Peyer's patch (tissue), 4 donors: ENCODE results near the gene CDC20B. TPM values are rescaled to one million over a fixed set of nuclear protein-coding genes. Genes with fewer than 3 reads are reported as not detected.

ENCODE experiments used
- DNase-seq, 3 donors: peaks; one replicate each; pipeline ENCODE4 v3.0.0-alpha.2; 2017 to 2019
- H3K27ac ChIP-seq, 4 donors: fragments of 200-600 bp; sonication (generic); one replicate each; pipeline ENCODE4 v1.5.1; 2016 to 2019
- H3K27me3 ChIP-seq, 2 donors: fragments of 200-600 bp; sonication (generic); one replicate each; pipeline ENCODE4 v1.5.1; 2019
- H3K36me3 ChIP-seq, 3 donors: fragments of 200-600 bp; sonication (generic); one replicate each; pipeline ENCODE4 v1.5.1; 2016 to 2019
- H3K4me1 ChIP-seq, 4 donors: fragments of 200-600 bp; sonication (generic); one replicate each; pipeline ENCODE4 v1.5.1; 2016 to 2019
- H3K4me3 ChIP-seq, 4 donors: fragments of 200-600 bp; sonication (generic); 1 replicate in 3 of 4; 2 replicates in 1 of 4; pipeline ENCODE4 v1.5.1; 2016 to 2019; ENCODE audit warnings: mild to moderate bottlenecking in 1 of 4
- H3K9me3 ChIP-seq, 4 donors: fragments of 200-600 bp; sonication (generic); one replicate each; pipeline ENCODE4 v1.5.1; 2016 to 2019; ENCODE audit warnings: mild to moderate bottlenecking in 1 of 4
- CTCF ChIP-seq, 6 experiments: fragments of 450-650 bp in 4 of 6; fragments of 200-600 bp in 2 of 6; sonication (generic) in 1 of 6; IDR thresholded peaks; one replicate each; pipeline ENCODE4 v1.5.1; 2017 to 2019; ENCODE audit warnings: antibody characterized with exemption in 6 of 6, mild to moderate bottlenecking in 3 of 6, moderate library complexity in 1 of 6
- POLR2A ChIP-seq, 2 donors: fragments of 450-650 bp; IDR thresholded peaks; one replicate each; pipeline ENCODE4 v1.5.1; 2017; ENCODE audit warnings: antibody characterized with exemption in 2 of 2, mild to moderate bottlenecking in 2 of 2, moderate library complexity in 2 of 2
- total RNA-seq, 4 donors: library from RNA; depleted of rRNA; stranded (reverse); fragments of >200 nt; gene quantifications; one replicate each; pipeline ENCODE4 v1.1.0, GENCODE V29; 2016

CDC20B gene
- total RNA-seq, 4 donors from 2014 or later, result not detected

- no peaks in the 10 kb centered on the region for H3K36me3 ChIP-seq
- no peaks in the 10 kb centered on the region for H3K9me3 ChIP-seq
- H3K27me3 ChIP-seq, result peaks cover 0 to 17% of the 10 kb centered on the region in 2 donors
- TF ChIP-seq CTCF (IDR thresholded peaks at IDR 0.05) (no peak), POLR2A (IDR thresholded peaks at IDR 0.05) (no peak)
- no peak overlapping the region for H3K4me3 ChIP-seq
- no peak overlapping the region for H3K27ac ChIP-seq
- peaks cover 0 to 13% (median 7%) of the 10 kb centered on the region in 4 donors for H3K4me1 ChIP-seq
- no peak for DNase-seq
Observed at GRCh38 chr5:55180016-55180415, 7.0 kb upstream of the CDC20B start.

- peaks cover 0 to 24% of the 10 kb centered on the region in 2 donors for H3K27me3 ChIP-seq
- TF ChIP-seq CTCF (IDR thresholded peaks at IDR 0.05) (no peak), POLR2A (IDR thresholded peaks at IDR 0.05) (no peak)
- H3K4me3 ChIP-seq, result no peak overlapping the region
- no peak for DNase-seq
- no peaks in the 10 kb centered on the region for H3K9me3 ChIP-seq
- no peak overlapping the region for H3K27ac ChIP-seq
- no peaks in the 10 kb centered on the region for H3K36me3 ChIP-seq
- peaks cover 0 to 30% (median 12%) of the 10 kb centered on the region in 4 donors for H3K4me1 ChIP-seq
Observed at GRCh38 chr5:55177078-55177477, 4.1 kb upstream of the CDC20B start.

- Histone ChIP-seq H3K9me3 (no peaks in the 10 kb centered on the region), H3K27ac (no peak overlapping the region), H3K27me3 (peaks cover 0 to 24% of the 10 kb centered on the region in 2 donors), H3K36me3 (no peaks in the 10 kb centered on the region), H3K4me1 (peaks cover 0 to 30% (median 12%) of the 10 kb centered on the region in 4 donors), H3K4me3 (peak overlapping the region in 2 of 4 donors; percentile 38 to 45)
- peak in 2 of 3 donors; percentile 50 to 75 for DNase-seq
- TF ChIP-seq CTCF (IDR thresholded peaks at IDR 0.05) (peak in 3 of 6 experiments; percentile 50 to 67 (median 59)), POLR2A (IDR thresholded peaks at IDR 0.05) (no peak)
Observed at GRCh38 chr5:55176176-55176818, 3.3 kb upstream of the CDC20B start.

GRCh38 chr5:55175781-55176175 is 2.8 kb upstream of the CDC20B start:
- Histone ChIP-seq H3K27ac (no peak overlapping the region), H3K27me3 (peaks cover 0 to 24% of the 10 kb centered on the region in 2 donors), H3K9me3 (no peaks in the 10 kb centered on the region), H3K4me3 (peak overlapping the region in 1 of 4 donors; percentile 38), H3K36me3 (no peaks in the 10 kb centered on the region), H3K4me1 (peaks cover 0 to 30% (median 12%) of the 10 kb centered on the region in 4 donors)
- DNase-seq, result no peak
- TF ChIP-seq POLR2A (IDR thresholded peaks at IDR 0.05) (no peak), CTCF (IDR thresholded peaks at IDR 0.05) (no peak)

GRCh38 chr5:55173687-55174230 is 782 bp upstream of the CDC20B start:
- no peaks in the 10 kb centered on the region for H3K36me3 ChIP-seq
- H3K9me3 ChIP-seq, result no peaks in the 10 kb centered on the region
- peaks cover 0 to 30% (median 12%) of the 10 kb centered on the region in 4 donors for H3K4me1 ChIP-seq
- peaks cover 0 to 24% of the 10 kb centered on the region in 2 donors for H3K27me3 ChIP-seq
- H3K4me3 ChIP-seq, result peak overlapping the region; percentile 33 to 55 (median 50)
- TF ChIP-seq CTCF (IDR thresholded peaks at IDR 0.05) (no peak), POLR2A (IDR thresholded peaks at IDR 0.05) (no peak)
- no peak overlapping the region for H3K27ac ChIP-seq
- DNase-seq, result no peak
